GM12875 (cell line): Measurements from ENCODE around the gene NTHL1.

Experiments used
- H3K4me3 ChIP-seq: one replicate; pipeline ENCODE4 v1.5.1; 2011; ENCODE audit warnings: low read depth, low read length, control low read depth
- TF ChIP-seq, protein P1 (sequence below): IDR thresholded peaks from 2 replicates; pipeline ENCODE4 v1.5.1; 2011; ENCODE audit warnings: low read depth, mild to moderate bottlenecking, control low read depth, inconsistent platforms, low read length, moderate library complexity, borderline replicate concordance; ENCODE audit not compliant: insufficient read depth

NTHL1 gene

GRCh38 chr16:2040787-2041522, 6.7 kb downstream of the NTHL1 start:
- no peak overlapping the region for H3K4me3 ChIP-seq
- TF ChIP-seq, protein P1, sequence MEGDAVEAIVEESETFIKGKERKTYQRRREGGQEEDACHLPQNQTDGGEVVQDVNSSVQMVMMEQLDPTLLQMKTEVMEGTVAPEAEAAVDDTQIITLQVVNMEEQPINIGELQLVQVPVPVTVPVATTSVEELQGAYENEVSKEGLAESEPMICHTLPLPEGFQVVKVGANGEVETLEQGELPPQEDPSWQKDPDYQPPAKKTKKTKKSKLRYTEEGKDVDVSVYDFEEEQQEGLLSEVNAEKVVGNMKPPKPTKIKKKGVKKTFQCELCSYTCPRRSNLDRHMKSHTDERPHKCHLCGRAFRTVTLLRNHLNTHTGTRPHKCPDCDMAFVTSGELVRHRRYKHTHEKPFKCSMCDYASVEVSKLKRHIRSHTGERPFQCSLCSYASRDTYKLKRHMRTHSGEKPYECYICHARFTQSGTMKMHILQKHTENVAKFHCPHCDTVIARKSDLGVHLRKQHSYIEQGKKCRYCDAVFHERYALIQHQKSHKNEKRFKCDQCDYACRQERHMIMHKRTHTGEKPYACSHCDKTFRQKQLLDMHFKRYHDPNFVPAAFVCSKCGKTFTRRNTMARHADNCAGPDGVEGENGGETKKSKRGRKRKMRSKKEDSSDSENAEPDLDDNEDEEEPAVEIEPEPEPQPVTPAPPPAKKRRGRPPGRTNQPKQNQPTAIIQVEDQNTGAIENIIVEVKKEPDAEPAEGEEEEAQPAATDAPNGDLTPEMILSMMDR, result no peak

DNA sequence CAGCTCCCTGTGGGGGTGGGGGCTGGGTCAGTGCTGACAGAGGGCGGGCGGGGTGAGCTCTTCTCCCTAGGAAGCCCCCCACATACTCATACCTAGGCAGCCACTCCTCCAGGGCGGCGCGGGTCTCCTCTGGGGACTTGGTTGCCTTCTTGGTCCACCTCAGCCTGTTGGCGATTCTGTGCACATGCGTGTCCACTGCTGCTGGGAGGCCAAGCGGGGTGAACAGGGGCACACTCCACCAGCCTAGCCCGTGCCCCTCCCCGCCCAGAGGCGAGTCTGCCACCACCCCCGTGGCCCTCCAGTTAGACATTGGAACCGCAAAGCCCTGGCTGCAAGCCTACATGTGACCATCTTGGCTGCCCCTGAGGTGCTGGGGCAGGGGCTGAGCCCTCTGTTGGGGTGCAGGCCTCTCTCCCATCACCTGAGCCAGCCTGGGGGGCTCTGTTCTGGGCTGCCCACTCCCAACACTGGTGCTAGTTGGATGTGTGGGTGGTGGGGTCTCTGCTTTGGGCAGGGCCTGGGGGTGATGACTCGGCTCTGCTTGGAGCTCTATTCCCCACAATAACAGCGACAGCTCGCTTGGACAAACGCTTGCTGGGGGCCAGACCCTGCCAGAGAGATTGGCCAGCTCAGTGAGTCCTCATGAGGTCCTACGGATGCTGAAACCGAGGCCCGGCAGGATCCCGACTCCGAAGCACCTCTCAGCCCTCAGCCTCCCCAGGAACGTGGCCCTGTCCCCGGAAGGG, 7.4 kb downstream of the NTHL1 start:
- TF ChIP-seq, protein P1, result no peak
- H3K4me3 ChIP-seq, result no peak overlapping the region

DNA sequence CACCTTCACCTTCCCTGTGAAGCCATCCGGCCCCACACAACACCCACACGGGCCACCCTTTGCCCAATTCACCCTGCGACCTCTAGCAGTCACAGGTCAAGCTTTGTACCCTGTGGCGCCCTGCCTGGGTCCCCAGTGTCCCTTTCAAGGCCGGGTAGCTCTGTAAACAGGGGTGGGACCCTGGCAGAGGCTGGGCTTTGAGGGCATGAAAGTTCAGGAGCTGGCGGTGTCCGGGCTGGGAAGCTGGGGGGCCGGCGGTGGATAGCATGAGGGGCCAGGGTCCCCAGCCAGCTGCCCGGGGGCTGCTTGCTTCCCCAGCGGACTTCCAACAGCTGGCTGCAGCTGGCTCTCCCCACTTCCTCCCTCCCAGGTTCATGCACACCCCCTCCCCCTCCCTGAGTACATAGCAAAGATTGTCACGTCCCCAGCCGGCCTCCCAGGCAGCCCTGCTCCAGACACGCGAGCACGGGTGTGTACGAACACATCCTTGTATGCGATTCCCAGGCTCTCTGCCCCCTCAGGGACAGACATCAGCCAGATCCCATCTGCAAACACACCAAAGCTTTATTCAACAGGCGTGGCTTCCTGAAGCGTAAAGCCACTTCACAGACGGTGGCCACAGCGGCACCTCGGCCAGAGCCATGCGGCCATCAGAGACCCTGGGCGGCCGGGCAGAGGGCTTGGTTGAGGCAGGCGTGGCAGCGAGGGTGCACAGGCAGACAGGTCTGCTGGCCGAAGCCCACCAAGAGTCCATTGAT, 8.2 kb downstream of the NTHL1 start:
- TF ChIP-seq, protein P1, result no peak
- no peak overlapping the region for H3K4me3 ChIP-seq

GRCh38 chr16:2038382-2039231, 9.0 kb downstream of the NTHL1 start:
- no peak overlapping the region for H3K4me3 ChIP-seq
- TF ChIP-seq, protein P1, result no peak

DNA sequence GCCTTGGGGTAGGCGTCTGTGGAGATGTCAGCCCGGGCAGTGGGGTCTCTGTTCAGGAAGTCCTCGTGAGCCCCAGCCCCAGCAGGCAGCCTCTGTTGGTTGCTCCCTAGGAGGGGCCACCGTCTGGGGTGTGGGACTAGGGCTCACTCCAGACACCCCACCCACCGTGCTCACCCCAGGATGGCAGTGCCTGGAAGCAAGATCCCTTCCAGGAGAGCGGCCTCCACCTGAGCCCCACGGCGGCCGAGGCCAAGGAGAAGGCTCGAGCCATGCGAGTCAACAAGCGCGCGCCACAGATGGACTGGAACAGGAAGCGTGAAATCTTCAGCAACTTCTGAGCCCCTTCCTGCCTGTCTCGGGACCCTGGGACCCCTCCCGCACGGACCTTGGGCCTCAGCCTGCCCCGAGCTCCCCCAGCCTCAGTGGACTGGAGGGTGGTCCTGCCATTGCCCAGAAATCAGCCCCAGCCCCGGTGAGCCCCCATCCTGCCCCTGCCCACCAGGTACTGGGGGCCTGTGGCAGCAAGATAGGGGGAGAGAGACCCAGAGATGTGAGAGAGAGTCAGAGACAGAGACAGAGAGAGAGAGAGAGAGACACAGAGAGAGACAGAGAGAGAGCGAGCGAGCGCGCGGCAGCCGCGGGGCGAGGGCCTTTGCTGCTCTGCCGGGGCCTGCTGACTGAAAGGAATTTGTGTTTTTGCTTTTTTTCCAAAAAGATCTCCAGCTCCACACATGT, 9.8 kb downstream of the NTHL1 start:
- H3K4me3 ChIP-seq, result no peak overlapping the region
- TF ChIP-seq, protein P1, result no peak

- no peak overlapping the region for H3K4me3 ChIP-seq
- TF ChIP-seq, protein P1, result no peak
Observed at GRCh38 chr16:2037115-2037514, 10.5 kb downstream of the NTHL1 start.
